SK-N-SH (cell line): ENCODE data around the gene PRMT7. TPM values are rescaled to one million over a fixed set of nuclear protein-coding genes. Genes with fewer than 3 reads are reported as not detected.

Source experiments
- CTCF ChIA-PET: fragments of 300-600, 350-600 bp; formaldehyde crosslinking; extraction: SDS; loops from one replicate; lab custom pipeline; 2021; lab: Yijun Ruan, JAX
- POLR2A ChIA-PET: fragments of 350-600 bp; sonication (Branson Sonifier 250); formaldehyde crosslinking; extraction: SDS; loops from one replicate; lab custom pipeline; 2020; ENCODE audit warnings: antibody characterized with exemption, inconsistent platforms; lab: Yijun Ruan, JAX
- DNase-seq: peaks from one replicate; pipeline ENCODE4 v3.0.0; 2012
- H2AFZ ChIP-seq: fragments of 200-600 bp; sonication (generic); 2 replicates; pipeline ENCODE4 v1.8.1; 2016; ENCODE audit warnings: antibody characterized with exemption, mild to moderate bottlenecking, low read depth
- H3F3A ChIP-seq: fragments of 200-600 bp; sonication (generic); replicated peaks from 2 replicates; pipeline ENCODE3; 2016; ENCODE audit warnings: antibody characterized with exemption, mild to moderate bottlenecking; ENCODE audit not compliant: insufficient read depth
- H3K27ac ChIP-seq, 2 experiments: fragments of 200-500 bp in 1 of 2; fragments of 200-600 bp in 1 of 2; sonication (Bioruptor generic) in 1 of 2; sonication (generic), shearing (Covaris generic) in 1 of 2; 2 replicates each; pipeline versions ENCODE4 v1.5.1 to v1.6.1; 2014 to 2016; ENCODE audit warnings: low read depth in 2 of 2, inconsistent platforms in 1 of 2, low read length in 1 of 2, mild to moderate bottlenecking in 1 of 2, mixed read lengths in 1 of 2
- H3K27me3 ChIP-seq: fragments of 200-600 bp; sonication (generic), shearing (Covaris generic); 2 replicates; pipeline ENCODE4 v1.6.1; 2016; ENCODE audit warnings: mixed run types; ENCODE audit not compliant: insufficient read depth
- H3K36me3 ChIP-seq, 2 experiments: fragments of 200-500 bp in 1 of 2; fragments of 200-600 bp in 1 of 2; sonication (Bioruptor generic) in 1 of 2; sonication (generic) in 1 of 2; replicated peaks in 1 of 2; 2 replicates each; pipeline versions ENCODE3 to v1.5.1; 2014 to 2016; ENCODE audit warnings: low read length in 1 of 2, mild to moderate bottlenecking in 1 of 2; ENCODE audit not compliant: insufficient read depth in 2 of 2, control insufficient read depth in 1 of 2
- H3K4me1 ChIP-seq, 2 experiments: fragments of 200-500 bp in 1 of 2; fragments of 200-600 bp in 1 of 2; sonication (Bioruptor generic) in 1 of 2; sonication (generic), shearing (Covaris generic) in 1 of 2; 2 replicates each; pipeline versions ENCODE4 v1.5.1 to v1.6.1; 2014 to 2016; ENCODE audit warnings: low read depth in 1 of 2, low read length in 1 of 2, mixed run types in 1 of 2; ENCODE audit not compliant: insufficient read depth in 2 of 2, control insufficient read depth in 1 of 2
- H3K4me2 ChIP-seq: fragments of 200-600 bp; sonication (generic), shearing (Covaris generic); 2 replicates; pipeline ENCODE4 v1.6.1; 2017; ENCODE audit warnings: mixed run types
- H3K4me3 ChIP-seq, 2 experiments: fragments of 200-500 bp in 1 of 2; fragments of 200-600 bp in 1 of 2; sonication (Bioruptor generic) in 1 of 2; sonication (generic), shearing (Covaris generic) in 1 of 2; 2 replicates each; pipeline versions ENCODE4 v1.5.1 to v1.8.1; 2014 to 2016; ENCODE audit warnings: low read depth in 2 of 2, inconsistent platforms in 1 of 2, low read length in 1 of 2, mild to moderate bottlenecking in 1 of 2, mixed read lengths in 1 of 2, moderate library complexity in 1 of 2
- H3K79me2 ChIP-seq: fragments of 200-600 bp; sonication (generic); 2 replicates; pipeline ENCODE4 v1.8.1; 2017; ENCODE audit warnings: mild to moderate bottlenecking; ENCODE audit not compliant: insufficient read depth
- H3K9ac ChIP-seq: fragments of 200-600 bp; sonication (generic); 2 replicates; pipeline ENCODE4 v1.6.1; 2017; ENCODE audit warnings: mixed run types
- H3K9me2 ChIP-seq: fragments of 200-600 bp; sonication (generic); 2 replicates; pipeline ENCODE4 v1.6.1; 2017; ENCODE audit warnings: mixed run types
- H3K9me3 ChIP-seq: fragments of 200-600 bp; sonication (generic); 2 replicates; pipeline ENCODE4 v1.6.1; 2017; ENCODE audit warnings: mixed run types, mild to moderate bottlenecking, moderate library complexity
- H4K20me1 ChIP-seq: fragments of 200-600 bp; sonication (generic); 2 replicates; pipeline ENCODE4 v1.6.1; 2017; ENCODE audit warnings: mild to moderate bottlenecking, mixed run types; ENCODE audit not compliant: insufficient read depth
- ELF1 ChIP-seq: IDR thresholded peaks from 2 replicates; pipeline ENCODE4 v1.4.0; 2012
- FOSL2 ChIP-seq: IDR thresholded peaks from 2 replicates; pipeline ENCODE4 v1.4.0; 2012; ENCODE audit warnings: low read depth, mild to moderate bottlenecking, moderate library complexity, borderline replicate concordance
- FOXJ3 ChIP-seq: sonication (generic); formaldehyde crosslinking; IDR thresholded peaks from 2 replicates; pipeline ENCODE4 v1.5.1; 2020; ENCODE audit warnings: mild to moderate bottlenecking, missing genetic modification reagents
- GATA2 ChIP-seq: sonication (generic); formaldehyde crosslinking; IDR thresholded peaks from 2 replicates; pipeline ENCODE4 v1.5.0; 2020; ENCODE audit warnings: mild to moderate bottlenecking, missing genetic modification reagents
- IRF3 ChIP-seq: fragments of 150-350 bp; IDR thresholded peaks from 2 replicates; pipeline ENCODE4 v1.6.1; 2016; ENCODE audit warnings: mild to moderate bottlenecking, low read depth, low read length
- MEF2A ChIP-seq: IDR thresholded peaks from 2 replicates; pipeline ENCODE4 v1.4.0; 2012; ENCODE audit warnings: low read depth, borderline replicate concordance
- NRF1 ChIP-seq: IDR thresholded peaks from 2 replicates; pipeline ENCODE4 v1.6.1; 2012; ENCODE audit warnings: low read depth, mild to moderate bottlenecking, low read length
- REST ChIP-seq: IDR thresholded peaks from 2 replicates; pipeline ENCODE4 v1.6.1; 2012; ENCODE audit warnings: mild to moderate bottlenecking, low read depth, low read length, moderate library complexity
- RFX5 ChIP-seq: IDR thresholded peaks from 2 replicates; pipeline ENCODE4 v1.6.1; 2012; ENCODE audit warnings: mild to moderate bottlenecking, improper control_type of control experiment, low read length
- RXRA ChIP-seq: IDR thresholded peaks from 2 replicates; pipeline ENCODE4 v1.4.0; 2012; ENCODE audit warnings: low read depth, mild to moderate bottlenecking, borderline replicate concordance
- SIN3A ChIP-seq: IDR thresholded peaks from 2 replicates; pipeline ENCODE4 v1.6.1; 2012; ENCODE audit warnings: low read depth, mild to moderate bottlenecking, low read length, moderate library complexity, borderline replicate concordance
- SMC3 ChIP-seq: IDR thresholded peaks from 2 replicates; pipeline ENCODE4 v1.6.1; 2012; ENCODE audit warnings: low read depth, low read length, improper control_type of control experiment
- TCF12 ChIP-seq: IDR thresholded peaks from 2 replicates; pipeline ENCODE4 v1.4.0; 2012
- TEAD4 ChIP-seq: IDR thresholded peaks from 2 replicates; pipeline ENCODE4 v1.4.0; 2012; ENCODE audit warnings: mild to moderate bottlenecking, borderline replicate concordance; ENCODE audit not compliant: insufficient read depth
- USF1 ChIP-seq: IDR thresholded peaks from 2 replicates; pipeline ENCODE4 v1.4.0; 2012; ENCODE audit warnings: low read depth, borderline replicate concordance
- USF2 ChIP-seq: fragments of 150-350 bp; IDR thresholded peaks from 2 replicates; pipeline ENCODE4 v1.6.1; 2017; ENCODE audit warnings: antibody characterized with exemption, low read length, low read depth, borderline replicate concordance
- WGBS: methylation state at CpG from one replicate; pipeline ENCODE4 v1.1.6; 2017; ENCODE audit warnings: low lambda C conversion rate; 5-methylcytosine and 5-hydroxymethylcytosine counted together
- polyA plus RNA-seq, 3 experiments: library from polyadenylated mRNA; depleted of rRNA; stranded (reverse); fragments of >200 nt; gene quantifications; 2 replicates each; pipeline ENCODE4 v1.2.3, GENCODE V29; 2012
- TF ChIP-seq, protein P1 (sequence below): IDR thresholded peaks from 2 replicates; pipeline ENCODE4 v1.4.0; 2012; ENCODE audit warnings: low read depth

PRMT7 gene
- polyA plus RNA-seq, 1 of the 3 experiments (the other 2 are of a cell fraction), result 46.0 TPM

DNA sequence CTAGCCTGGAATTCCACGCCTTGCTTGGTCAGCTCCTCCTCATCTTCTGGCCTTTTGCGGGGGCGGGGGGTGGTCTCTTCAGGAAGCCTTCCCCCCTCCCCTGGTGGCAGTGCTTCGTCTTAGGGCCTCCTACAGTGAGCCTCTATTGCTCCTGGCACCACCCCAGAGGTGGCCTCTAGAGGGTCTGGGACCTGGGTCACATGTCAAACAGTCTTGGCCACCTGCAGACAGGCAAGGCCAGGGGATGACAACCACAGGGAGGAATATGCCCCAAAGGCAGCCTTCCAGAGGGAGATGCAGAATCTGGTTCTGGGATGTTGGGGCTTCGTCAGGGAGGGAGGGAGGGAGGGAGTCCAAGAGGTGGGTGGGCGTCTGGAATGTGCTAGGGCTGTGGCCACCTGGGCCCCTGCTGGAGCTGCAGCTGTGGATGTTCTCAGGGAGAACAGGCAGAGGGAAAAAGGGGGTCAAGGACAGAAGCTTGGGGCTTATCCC, 86.9 kb downstream of the PRMT7 start:
- POLR2A ChIA-PET, result no interaction called here
- Histone ChIP-seq H3K79me2 (no peaks in the 10 kb centered on the region), H3K9me2 (no peaks in the 10 kb centered on the region), H3K27me3 (no peaks in the 10 kb centered on the region; the same call in 1 of the 2 replicates), H3K9me3 (no peaks in the 10 kb centered on the region), H3K4me3 (no peak overlapping the region), H2AFZ (no peak overlapping the region), H3K9ac (no peak overlapping the region), H4K20me1 (no peaks in the 10 kb centered on the region), H3F3A (peaks cover 4% of the 10 kb centered on the region), H3K27ac (no peak overlapping the region), H3K4me2 (no peak overlapping the region), H3K4me1 (peaks cover 0 to 16% of the 10 kb centered on the region in 2 experiments; a peak in 1 of 4 replicates), H3K36me3 (no peaks in the 10 kb centered on the region)
- DNase-seq, result no peak
- 47% methylated on average over 6 of the region's 6 CpGs for WGBS
- CTCF ChIA-PET, result interaction anchor here (0.6 to 3.8 kb wide), 10 partner anchors 9 to 1934 kb away, joined by 3 to 24 read pairs (median 4); no protein-coding TSS in a partner anchor
- no peak for TF ChIP-seq FOSL2
- TF ChIP-seq FOXJ3 (CRISPR knock-in tag), result no peak
- TF ChIP-seq REST, result no peak
- TF ChIP-seq RFX5, result no peak
- no peak for TF ChIP-seq USF1
- no peak for TF ChIP-seq GATA2 (CRISPR knock-in tag)
- TF ChIP-seq MEF2A, result no peak
- no peak for TF ChIP-seq TCF12
- TF ChIP-seq SIN3A, result no peak

- H3K36me3 ChIP-seq, result no peaks in the 10 kb centered on the region
- no peaks in the 10 kb centered on the region for H4K20me1 ChIP-seq
- no peaks in the 10 kb centered on the region for H3K9me3 ChIP-seq
- no peak overlapping the region for H3K4me2 ChIP-seq
- POLR2A ChIA-PET, result no interaction called here
- no peaks in the 10 kb centered on the region for H3K9me2 ChIP-seq
- H3K27me3 ChIP-seq, result no peaks in the 10 kb centered on the region; the same call in 1 of the 2 replicates
- no peak overlapping the region for H2AFZ ChIP-seq
- no peak overlapping the region for H3K9ac ChIP-seq
- peaks cover 4% of the 10 kb centered on the region for H3F3A ChIP-seq
- no peak for DNase-seq
- CTCF ChIA-PET, result interaction anchor here (1.0 to 3.6 kb wide), 8 partner anchors 11 to 121 kb away, joined by 3 to 16 read pairs (median 3); no protein-coding TSS in a partner anchor
- H3K79me2 ChIP-seq, result no peaks in the 10 kb centered on the region
- H3K4me1 ChIP-seq, result peaks cover 0 to 16% of the 10 kb centered on the region in 2 experiments; a peak in 1 of 4 replicates
- no peak overlapping the region for H3K27ac ChIP-seq
- 37% methylated on average over 3 of the region's 3 CpGs for WGBS
- H3K4me3 ChIP-seq, result no peak overlapping the region
- TF ChIP-seq ELF1 (no peak), SMC3 (no peak), IRF3 (no peak), REST (no peak), TCF12 (no peak), USF2 (no peak), NRF1 (no peak), RXRA (no peak), TEAD4 (no peak)
- TF ChIP-seq, protein P1, sequence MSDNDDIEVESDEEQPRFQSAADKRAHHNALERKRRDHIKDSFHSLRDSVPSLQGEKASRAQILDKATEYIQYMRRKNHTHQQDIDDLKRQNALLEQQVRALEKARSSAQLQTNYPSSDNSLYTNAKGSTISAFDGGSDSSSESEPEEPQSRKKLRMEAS, result no peak
Measured at GRCh38 chr16:68399456-68399855, 88.6 kb downstream of the PRMT7 start.
